Right hindlimb (tissue), 1 donor: ENCODE results near the gene STK38.
"Not testable (repeated sequence)": the region's sequence is repeated elsewhere in the genome, so short reads cannot be mapped to it uniquely, and the experiment has no call there.

ENCODE experiments used
- DNase-seq: peaks from one replicate; pipeline ENCODE4 v3.0.0-alpha.2; 2018

STK38 gene

DNA sequence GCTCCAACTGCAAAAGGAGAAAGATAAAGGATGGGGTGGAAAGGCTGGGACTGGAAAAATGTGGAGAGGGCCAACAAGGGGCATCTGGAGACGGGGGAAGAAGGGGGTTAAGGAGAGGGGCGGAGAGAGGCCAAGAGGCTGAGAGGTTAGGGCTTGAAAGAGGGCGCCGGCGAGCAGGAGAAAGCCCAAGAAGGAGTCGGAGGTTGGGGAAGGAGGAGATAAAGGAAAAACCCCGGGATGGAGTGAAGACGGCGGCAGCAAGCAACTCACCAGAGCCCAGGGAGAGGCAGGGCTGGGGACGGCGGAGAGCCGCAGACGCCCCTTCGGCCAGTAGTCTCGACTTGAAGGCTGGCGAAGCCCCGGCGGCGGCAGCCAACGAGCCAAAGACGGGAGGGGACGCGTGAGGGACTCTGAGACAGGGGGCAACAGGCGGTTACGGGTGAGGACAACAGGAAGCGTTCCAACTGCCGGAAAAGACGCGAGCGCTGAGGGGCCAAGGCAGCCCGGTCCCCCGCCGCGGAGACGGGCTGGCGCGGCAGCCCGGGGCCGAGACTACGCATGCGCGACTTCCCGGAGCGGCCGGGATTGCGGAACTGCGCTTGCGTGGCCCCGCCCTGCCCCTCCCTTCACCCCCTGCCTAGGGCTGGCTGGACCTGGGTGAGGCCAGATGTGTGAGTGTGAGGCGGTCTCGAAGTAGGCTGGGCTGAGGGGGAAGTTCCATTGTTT, at the start of gene STK38:
TSS of gene STK38 (minus strand) at position 560 of the 726 bp plus-strand sequence. CDS start 7,277 bp downstream, outside the sequence.
- peak; percentile 95 for DNase-seq

DNA sequence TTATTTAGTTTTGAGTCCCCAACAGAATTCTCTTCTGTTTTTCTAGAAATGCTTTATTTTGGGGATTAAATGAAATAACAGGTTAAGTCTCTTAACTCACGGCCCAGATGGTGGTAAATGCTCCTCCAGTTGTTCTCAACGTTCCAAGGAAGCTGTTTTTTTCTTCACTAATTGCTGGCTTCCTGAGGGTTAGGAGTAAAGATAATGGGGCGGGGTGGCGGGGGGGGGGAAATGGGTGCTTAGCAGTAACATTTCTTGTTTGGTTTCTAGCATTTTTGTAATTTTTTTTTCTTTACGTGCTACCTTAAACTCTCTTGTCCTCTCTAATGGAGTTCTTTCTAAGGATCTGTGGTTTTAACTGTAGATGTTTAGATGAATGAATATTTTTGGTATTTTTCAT, 49.1 kb upstream of the STK38 start:
- no peak for DNase-seq

DNA sequence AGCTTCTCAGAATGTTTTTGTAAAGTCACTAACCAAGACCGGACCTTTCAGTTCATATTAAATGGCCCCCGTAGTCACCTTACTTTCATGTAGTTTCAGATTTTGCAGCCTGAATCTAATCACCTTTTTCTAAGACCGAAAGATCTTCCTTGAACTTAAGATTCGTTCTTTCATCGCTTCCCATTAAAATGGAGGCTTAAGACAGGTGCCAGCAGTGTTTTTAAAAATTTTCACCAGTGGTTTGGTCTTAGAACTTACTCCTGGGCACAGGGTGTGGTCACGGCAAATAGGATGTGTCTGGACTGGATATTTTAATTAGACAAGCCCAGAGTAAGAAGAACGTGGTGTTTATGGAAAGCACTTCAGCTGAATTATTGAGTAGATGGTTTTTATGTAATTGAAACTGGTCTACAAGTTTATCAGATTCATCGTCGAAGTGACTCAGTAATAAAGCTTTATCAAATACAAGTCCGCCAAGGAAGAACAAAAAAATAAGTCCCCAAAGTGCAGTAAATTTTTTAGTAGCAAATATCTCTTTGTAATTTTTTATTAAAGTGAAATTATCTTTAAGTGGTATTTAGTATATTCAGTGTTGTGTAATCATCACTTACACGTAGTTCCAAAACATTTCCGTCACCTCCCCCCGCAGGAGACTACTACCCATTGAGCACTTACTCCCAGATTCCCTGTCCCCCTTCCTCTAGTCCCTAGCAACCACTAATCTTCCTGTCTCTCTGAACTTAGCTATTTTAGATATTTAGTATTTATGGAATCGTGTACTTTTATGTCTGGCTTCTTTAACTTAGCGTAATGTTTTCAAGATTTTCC, 47.8 kb upstream of the STK38 start:
- DNase-seq, result peak; percentile 58

DNA sequence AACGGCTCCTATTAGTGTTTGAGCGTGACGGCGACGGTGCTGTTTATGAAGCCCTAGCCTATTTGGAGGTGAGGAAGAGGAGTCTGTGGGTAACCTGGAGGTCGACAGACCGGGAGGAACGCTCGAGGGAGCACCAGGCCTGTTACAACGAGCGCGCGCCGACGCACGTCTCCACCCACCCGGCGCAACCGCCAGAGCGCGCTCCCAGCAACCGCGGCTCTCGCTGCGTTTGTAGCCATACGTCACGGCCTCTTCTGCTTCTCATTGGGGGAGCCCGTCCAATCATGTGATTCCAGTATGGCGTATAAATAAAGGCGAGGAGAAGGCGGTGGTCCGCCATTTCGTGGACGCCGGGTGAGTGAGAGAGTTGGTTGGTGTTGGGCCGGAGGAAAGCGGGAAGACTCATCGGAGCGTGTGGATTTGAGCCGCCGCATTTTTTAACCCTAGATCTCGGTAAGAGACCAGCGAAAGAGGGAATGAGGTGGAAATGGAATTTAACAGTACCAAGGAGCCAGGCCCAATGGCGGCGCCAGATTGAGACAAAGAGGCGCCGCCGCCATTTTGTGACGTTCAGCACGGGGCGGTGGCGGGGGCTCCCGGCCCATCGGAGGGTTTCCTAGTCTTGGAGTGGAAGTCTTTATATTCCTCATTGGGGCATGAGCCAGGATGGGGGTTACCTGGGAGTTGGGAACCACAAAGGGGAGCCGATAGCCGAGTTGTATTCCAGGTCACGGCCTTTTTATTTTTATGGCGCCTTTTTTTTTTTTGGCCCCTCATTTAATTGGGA, 46.9 kb upstream of the STK38 start, which contains the start of gene SRSF3:
TSS of gene SRSF3 (plus strand) at position 334 of the 787 bp plus-strand sequence. CDS start 2,401 bp downstream, outside the sequence.
- DNase-seq, result peak; percentile 98

DNA sequence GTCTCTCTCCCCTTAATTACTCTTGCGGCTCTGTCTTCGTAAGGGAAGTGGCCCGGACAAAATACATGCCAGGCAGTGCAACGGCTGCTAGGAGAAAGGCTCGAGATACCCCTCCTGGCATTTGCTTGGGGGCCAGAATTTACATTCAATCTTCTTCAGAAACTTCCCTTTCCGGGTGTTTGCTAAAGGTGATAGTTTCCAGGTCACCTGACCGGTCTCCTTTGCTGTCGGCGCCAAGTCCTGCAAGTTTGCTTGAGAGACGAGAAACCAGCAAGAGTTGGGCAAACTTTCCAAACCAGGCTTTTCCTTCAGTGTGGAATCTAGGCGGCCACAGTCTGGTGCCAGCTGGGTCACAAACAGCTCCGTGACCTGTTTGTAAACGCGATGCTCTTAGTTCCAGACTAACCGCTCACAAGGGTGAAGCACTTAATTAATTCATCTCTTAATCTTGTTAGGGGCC, 46.3 kb upstream of the STK38 start:
- DNase-seq, result no peak

DNA sequence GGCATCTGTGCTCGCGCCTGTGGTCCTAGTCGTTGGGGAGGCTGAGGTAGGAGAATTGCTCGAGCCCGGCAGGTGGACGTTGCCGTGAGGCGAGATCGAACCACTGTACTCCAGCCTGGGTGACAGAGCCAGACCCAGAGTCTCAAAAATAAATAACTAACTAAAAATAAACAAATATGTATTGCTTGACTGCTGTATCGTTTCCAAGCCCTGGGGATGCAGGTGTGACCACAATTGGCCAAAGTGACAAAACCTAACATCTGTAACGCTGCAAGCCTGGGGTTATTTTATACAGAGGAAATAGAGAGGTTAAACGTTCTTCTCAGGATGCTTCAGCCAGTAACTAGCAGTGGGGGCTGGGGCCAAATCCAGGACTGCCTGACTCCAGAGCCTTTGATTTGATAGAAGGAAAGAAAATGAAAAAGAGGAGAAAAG, 45.0 kb upstream of the STK38 start:
- no peak for DNase-seq

DNA sequence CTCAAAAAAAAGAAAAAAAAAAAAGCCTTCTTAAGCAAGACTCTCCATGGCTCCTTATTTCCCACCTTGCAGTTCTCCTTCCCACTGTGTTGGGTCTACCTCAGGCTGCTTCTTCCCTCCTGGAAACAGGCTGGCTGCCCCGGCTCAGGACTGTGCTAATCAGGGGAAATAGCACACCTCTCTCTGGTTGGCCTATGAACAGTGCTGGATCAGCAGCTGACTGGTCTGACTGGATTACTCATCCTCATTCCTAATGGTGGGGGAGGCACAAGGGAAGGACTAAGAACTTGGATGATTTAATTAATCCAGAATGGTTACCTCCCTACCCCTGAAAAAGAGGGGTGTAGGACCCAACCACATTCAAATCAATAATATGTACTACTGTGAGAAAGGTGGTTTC, 43.0 kb upstream of the STK38 start:
- no peak for DNase-seq

DNA sequence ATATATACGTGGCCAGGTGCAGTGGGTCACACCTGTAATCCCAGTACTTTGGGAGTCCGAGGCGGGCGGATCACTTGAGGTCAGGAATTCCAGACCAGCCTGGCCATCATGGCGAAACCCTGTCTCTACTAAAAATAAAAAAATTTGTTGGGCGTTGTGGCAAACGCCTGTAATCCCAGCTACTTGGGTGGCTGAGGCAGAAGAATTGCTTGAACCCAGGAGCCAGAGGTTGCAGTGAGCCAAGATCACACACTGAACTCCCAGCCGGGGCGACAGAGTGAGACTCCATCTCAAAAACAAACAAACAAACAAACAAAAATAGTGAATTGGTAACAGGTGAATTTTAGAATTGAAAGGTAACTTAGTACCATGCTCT, 41.7 kb upstream of the STK38 start:
- not testable (repeated sequence) for DNase-seq

DNA sequence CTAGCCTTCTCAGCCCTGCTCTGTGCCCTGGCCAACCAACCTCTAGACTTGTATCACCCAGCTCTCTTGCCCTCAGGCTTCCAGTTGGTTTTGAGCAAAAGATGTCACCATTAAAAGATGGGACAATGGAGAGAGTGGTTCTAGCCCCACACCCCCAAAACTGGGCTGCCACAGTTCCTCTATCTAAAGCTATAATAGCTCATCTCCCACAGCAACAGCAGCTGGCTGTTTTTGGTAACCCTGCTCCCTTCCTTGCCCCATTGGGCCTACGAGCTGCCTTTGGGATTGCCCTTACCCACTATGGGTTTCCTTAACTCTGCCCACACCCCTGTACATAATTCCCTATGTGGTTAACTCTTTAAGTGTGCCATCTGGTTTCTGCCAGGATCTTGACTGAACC, 39.3 kb upstream of the STK38 start:
- no peak for DNase-seq

DNA sequence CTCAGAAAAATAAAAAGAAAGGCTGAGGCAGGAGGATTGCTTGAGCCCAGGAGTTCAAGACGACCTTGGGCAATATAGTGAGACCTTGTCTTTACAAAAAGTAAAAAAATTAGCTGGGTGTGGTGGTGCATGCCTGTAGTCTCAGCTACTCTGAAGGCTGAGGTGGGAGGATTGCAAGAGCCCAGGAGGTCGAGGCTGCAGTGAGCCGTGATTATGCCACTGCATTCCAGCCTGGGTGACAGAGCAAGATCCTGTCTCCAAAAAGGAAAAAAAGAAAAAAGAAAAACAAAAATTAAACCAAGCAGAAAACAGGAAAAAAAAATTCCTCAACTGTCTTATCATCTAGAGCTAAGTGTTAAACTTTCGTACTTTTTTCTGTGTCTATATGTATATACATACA, 34.4 kb upstream of the STK38 start:
- no peak for DNase-seq

DNA sequence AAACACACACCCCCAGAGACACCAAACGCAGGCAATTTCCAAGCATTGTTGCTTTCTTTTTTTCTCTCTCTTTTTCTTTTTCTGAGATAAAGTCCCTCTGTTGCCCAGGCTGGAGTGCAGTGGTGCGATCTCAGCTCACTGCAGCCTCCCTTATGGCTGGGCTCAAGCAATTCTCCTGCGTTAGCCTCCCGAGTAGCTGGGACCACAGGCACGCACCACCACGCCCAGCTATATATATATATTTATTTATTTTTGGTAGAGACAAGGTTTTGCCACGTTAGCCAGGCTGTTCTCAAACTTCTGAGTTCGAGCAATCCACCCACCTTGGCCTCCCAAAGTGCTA, 32.9 kb upstream of the STK38 start:
- DNase-seq, result no peak

DNA sequence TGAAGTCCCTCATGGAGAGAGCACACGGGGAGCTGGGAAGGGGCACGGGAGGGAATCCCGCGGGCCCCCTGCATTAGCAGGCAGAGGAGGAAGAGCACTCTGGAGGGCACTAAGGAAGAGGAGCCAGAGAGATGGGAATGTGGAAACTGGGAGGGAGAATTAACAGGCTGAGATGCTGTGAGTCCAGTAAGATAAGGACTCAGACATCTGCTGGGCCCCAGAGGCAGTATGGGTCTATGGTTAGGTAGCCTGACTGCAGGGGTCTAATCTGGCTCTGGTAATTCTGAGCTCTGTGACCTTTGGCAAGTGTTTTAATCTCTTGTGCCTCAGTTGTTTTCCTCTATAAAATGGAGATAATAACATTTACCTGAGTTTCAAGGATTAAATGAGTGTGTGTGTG, 31.2 kb upstream of the STK38 start:
- DNase-seq, result no peak

DNA sequence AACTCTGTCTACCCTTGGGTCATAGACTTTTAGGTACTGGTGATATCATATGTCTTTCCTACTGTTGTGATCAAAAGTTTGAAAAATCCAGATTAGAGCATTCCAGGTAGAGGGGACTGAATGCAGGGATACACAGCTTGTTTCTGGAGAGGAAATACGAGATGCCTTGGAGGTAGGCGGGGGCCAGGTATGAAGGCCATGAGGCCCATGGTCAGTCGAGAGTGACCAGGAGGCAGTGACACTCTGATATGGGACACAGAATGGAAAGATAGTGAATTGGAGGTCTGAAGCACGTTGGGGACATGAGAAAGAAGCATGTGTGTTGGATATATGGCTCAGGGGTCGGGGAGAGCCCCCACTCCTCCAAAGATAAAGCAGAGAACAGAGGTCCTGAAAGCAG, 30.8 kb upstream of the STK38 start:
- DNase-seq, result no peak

DNA sequence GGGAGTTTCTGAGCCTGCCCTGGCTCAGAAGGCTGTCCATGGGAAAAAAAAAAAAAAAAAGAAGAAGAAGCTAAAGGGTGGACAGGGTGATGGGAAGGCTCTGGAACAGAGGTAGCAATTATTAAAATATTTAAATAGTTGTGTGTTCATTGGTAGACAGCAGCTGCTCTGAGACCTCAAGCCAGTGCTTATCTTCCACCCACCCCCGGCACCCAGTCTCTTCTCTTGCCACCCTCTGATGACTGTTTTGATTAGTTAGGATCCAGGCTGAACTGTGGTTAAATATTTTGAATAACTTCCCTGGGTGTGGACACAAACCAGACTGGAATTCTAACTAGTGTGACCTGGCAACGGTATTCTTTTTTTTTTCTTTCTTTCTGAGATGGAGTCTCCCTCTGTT, 30.0 kb upstream of the STK38 start:
- no peak for DNase-seq

DNA sequence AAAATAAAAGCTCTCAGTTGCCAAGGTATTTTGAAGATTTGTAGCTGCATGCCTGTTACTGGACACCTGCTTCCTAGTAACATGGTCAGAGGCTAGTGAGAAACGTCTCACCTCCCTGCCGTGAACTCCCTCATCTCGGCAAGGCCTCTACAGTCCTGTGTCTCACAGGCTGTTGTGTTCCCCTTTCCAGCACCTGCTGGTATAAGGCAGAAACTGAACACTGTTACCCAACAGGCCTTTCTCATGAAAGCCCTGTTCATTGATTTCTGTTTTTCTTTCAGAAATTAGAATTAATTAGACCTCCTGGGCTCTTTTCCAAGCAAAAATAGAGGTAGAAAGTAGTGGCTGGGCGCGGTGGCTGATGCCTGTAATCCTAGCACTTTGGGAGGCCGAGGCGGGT, 29.3 kb upstream of the STK38 start:
- no peak for DNase-seq

DNA sequence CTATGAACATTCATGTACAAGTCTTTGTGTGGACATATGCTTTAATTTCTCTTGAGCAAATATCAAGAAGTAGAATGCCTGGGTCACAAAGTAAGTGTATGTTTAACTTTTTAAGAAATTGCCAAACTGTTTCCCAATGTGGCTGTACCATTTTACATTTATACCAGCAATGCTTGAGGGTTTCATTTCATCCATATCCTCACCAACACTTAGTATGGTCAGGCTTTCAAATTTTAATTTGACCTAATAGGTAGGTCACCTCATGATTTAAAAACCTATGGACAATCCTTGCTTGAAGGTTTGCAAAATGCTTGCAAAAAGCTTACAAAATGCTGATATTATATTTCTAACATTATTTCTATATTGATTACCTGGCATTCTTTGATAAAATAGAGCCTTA, 27.4 kb upstream of the STK38 start:
- DNase-seq, result no peak

DNA sequence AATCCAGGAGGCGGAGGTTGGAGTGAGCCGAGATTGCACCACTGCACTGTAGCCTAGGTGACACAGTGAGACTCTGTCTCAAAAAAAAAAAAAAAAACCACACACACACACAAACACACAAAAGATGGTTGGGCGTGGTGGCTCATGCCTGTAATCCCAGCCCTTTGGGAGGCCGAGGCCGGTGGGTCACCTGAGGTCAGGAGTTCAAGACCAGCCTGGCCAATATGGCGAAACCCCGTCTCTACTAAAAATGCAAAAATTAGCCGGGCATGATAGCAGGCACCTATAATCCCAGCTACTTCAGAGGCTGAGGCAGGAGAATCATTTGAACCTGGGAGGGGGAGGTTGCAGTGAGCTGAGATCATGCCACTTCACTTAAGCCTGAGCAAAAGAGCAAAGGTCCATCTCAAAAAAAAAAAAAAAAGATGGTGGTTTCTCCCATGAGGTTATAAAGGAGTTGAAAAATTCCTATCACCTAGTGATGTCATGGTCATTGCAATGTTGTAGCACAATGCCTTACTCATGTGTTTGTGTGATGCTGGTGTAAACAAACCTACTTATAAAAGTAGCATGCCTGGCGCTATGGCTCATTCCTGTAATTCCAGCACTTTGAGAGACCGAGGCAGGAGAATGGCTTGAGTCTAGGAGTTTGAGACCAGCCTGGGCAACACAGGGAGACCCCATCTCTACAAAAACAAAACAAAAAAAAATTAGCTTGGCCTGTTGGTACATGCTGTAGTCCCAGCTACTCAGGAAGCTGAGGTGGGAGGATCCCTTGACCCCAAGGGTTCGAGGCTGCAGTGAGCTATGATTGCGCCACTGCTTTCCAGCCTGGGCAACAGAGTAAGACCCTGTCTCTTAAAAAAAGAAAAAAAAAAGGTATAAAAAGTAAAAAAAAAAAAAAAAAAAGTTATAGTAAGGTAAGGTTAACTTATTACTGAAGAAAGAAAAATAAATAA, 25.4 kb upstream of the STK38 start:
- not testable (repeated sequence) for DNase-seq

DNA sequence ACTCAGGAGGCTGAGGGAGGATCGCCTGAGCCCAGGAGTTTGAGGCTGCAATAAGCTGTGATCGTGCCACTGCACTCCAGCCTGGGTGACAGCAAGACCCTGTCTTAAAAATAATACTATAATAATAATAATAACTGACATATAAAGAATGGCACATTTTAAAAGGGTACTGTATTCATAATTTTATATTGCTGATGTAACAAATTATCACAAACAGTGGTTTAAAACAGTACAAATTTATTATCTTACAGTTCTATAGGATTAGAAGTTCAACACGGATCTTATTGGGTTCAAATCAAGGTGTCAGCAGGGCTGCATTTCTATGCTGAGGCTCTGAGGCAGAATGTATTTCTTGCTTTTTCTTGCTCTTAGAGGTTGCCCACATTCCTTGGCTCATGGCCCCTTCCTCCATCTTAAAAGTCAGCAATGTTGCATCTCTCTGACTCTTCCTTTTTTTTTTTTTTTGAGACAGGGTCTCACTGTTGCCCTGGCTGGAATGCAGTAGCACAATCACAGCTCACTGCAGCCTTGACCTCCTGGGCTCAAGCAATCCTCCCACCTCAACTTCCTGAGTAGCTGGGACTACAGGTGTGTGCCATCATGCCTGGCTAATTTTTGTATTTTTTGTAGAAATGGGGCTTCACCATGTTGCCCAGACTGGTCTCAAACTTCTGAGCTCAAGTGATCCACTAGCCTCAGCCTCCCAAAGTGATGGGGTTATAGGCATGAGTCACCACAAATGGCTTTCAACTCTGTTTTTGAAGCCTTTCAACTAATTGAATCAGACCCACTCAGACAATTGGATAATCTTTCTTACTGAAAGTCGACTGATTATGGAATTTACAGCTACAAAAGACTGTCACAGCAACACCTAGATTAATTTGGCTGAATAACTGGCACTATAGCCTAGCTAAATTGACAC, 24.1 kb upstream of the STK38 start:
- no peak for DNase-seq

DNA sequence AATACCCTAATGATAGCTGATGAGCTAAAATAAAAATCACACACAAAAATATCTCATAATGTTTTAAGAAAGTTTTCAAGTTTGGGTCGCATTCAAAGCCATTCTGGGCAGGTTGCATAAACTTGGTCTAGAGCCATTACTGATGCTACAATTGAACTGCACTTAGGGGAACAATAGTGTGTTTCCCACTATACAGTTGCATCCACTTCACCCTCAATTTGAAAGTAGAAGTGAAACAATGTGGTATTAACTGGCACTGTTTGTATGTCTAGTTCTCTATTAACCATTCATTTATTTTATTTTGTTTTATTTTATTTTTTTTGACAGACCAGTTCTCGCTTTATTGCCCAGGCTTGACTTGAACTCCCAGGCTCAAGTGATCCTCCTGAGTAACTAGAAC, 23.0 kb upstream of the STK38 start:
- no peak for DNase-seq

DNA sequence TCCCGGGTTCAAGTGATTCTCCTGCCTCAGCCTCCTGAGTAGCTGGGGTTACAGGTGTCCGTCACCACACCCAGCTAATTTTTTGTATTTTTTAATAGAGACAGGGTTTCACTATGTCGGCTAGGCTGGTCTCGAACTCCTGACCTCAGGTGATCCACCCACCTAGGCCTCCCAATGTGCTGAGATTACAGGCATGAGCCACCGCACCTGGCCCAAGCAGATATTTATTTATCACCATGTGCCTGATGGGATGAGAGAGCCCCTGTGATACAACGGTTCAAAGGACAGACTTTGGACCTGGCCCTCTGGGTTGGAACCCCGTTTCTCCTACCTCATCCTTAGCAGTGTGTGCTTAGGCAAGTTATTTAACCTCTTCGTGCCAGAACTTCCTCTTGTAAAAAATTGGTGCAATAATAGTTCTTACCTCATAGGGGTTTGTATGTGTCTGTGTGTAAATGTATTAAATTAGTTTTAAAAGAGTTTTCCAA, 19.2 kb upstream of the STK38 start:
- DNase-seq, result no peak

DNA sequence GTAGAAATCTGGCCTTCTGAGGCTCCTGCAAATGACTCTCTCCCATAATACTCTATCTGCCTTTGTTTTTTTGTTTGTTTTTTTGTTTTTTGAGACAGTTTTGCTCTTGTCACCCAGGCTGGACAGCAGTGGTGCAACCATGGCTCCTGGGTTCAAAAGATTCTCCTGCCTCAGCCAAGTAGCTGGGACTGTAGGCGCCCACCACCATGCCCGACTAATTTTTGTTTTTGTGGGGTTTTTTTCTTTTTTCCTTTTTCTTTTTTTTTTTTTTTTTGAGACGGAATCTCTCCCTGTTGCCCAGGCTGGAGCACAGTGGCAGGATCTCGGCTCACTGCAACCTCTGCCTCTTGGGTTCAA, 16.6 kb upstream of the STK38 start:
- DNase-seq, result no peak
